ENCODE results near the gene TMEM62.

DNA sequence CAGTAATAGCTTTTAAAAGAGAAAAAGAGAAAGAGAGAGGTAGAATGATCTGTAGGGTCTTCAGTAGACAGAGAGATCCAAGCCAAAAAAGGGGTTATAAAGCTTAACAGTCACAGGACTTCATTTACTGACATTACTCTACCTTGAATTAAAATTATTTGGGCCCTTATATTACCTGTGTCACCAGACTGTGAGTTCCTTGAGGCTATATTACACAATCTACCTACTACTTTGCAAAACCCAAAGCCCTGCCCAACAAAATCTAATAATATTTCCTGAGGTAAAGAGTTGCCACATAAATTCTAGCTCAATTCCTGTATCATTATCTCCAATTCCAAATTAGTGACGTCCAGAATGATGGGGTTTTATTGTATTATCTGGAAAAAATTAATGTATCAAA is 29.5 kb upstream of the TMEM62 start:
- no peak for TF ChIP-seq CTCF (IDR thresholded peaks at IDR 0.05)
- TF ChIP-seq POLR2AphosphoS5 (IDR thresholded peaks at IDR 0.05) = no peak
